VCaP (cell line): ENCODE results near the gene DCLRE1B.

ENCODE experiments used
- H3K27ac ChIP-seq: fragments of 450-650 bp; 2 replicates; pipeline ENCODE4 v1.5.1; 2017
- CTCF ChIP-seq: fragments of 450-650 bp; conservative IDR thresholded peaks from 2 replicates; pipeline ENCODE4 v1.5.1; 2017; ENCODE audit warnings: mild to moderate bottlenecking, moderate library complexity

Gene DCLRE1B

GRCh38 chr1:113904674-113905434 lies at the start of gene DCLRE1B, which contains the start of gene AP4B1:
DCLRE1B (plus strand) TSS chr1:113905326; CDS start chr1:113905587, 261 bp downstream.
AP4B1 (minus strand) TSS chr1:113904799; CDS start chr1:113904717, 82 bp downstream.
- TF ChIP-seq CTCF: peak; percentile 62
- H3K27ac ChIP-seq: peak within 1 kb of the TSS; percentile 77

- no peak overlapping the region for H3K27ac ChIP-seq
- TF ChIP-seq CTCF: no peak
Measured at GRCh38 chr1:113855630-113856400, 49.3 kb upstream of the DCLRE1B start.

- TF ChIP-seq CTCF: no peak
- H3K27ac ChIP-seq: no peak overlapping the region
Measured at GRCh38 chr1:113856401-113856790, 48.7 kb upstream of the DCLRE1B start.

GRCh38 chr1:113857776-113858175 lies 47.4 kb upstream of the DCLRE1B start:
- H3K27ac ChIP-seq: no peak overlapping the region
- TF ChIP-seq CTCF: no peak

- H3K27ac ChIP-seq: no peak overlapping the region
Measured at GRCh38 chr1:113858418-113858817, 46.7 kb upstream of the DCLRE1B start.

GRCh38 chr1:113858982-113859381 lies 46.1 kb upstream of the DCLRE1B start:
- TF ChIP-seq CTCF: no peak
- no peak overlapping the region for H3K27ac ChIP-seq

More at GRCh38 chr1:113858418-113858817, 46.7 kb upstream of the DCLRE1B start:
- no peak for TF ChIP-seq CTCF

GRCh38 chr1:113859478-113860175 lies 45.5 kb upstream of the DCLRE1B start:
- no peak overlapping the region for H3K27ac ChIP-seq
- TF ChIP-seq CTCF: no peak
